GM12864 (cell line): ENCODE data around the gene NOS2.
"Not testable (repeated sequence)": the region's sequence is repeated elsewhere in the genome, so short reads cannot be mapped to it uniquely, and the experiment has no call there.

ENCODE experiments used
- DNase-seq: peaks from one replicate; pipeline ENCODE4 v3.0.0-alpha.2; 2011; ENCODE audit warnings: low read depth
- H3K4me3 ChIP-seq: 2 replicates; pipeline ENCODE4 v1.5.1; 2011; ENCODE audit warnings: mild to moderate bottlenecking, low read depth, low read length, control low read depth
- CTCF ChIP-seq: IDR thresholded peaks from 2 replicates; pipeline ENCODE4 v1.5.1; 2011; ENCODE audit warnings: low read depth, mild to moderate bottlenecking, moderate library complexity, low read length, control low read depth, inconsistent platforms; ENCODE audit errors: missing control alignments

The NOS2 gene

GRCh38 chr17:27741361-27741861 lies 58.9 kb downstream of the NOS2 start:
- H3K4me3 ChIP-seq: no peak overlapping the region
- no peak for DNase-seq
- no peak for TF ChIP-seq CTCF

- H3K4me3 ChIP-seq, DNase-seq: not testable (repeated sequence)
Observed at GRCh38 chr17:27740541-27740940, 59.8 kb downstream of the NOS2 start.

- DNase-seq: no peak
- H3K4me3 ChIP-seq: no peak overlapping the region
- TF ChIP-seq CTCF: no peak
Observed at GRCh38 chr17:27733773-27734172, 66.6 kb downstream of the NOS2 start.

- not testable (repeated sequence) for H3K4me3 ChIP-seq, DNase-seq
Observed at GRCh38 chr17:27732746-27733145, 67.6 kb downstream of the NOS2 start.

- not testable (repeated sequence) for H3K4me3 ChIP-seq, DNase-seq
Observed at GRCh38 chr17:27725982-27726381, 74.3 kb downstream of the NOS2 start.

- no peak for DNase-seq
- TF ChIP-seq CTCF: no peak
- H3K4me3 ChIP-seq: no peak overlapping the region
Observed at GRCh38 chr17:27721797-27722196, 78.5 kb downstream of the NOS2 start.
